Panc1 (cell line): ENCODE measurements around the gene MAPKAP1. TPM values are rescaled to one million over a fixed set of nuclear protein-coding genes. Genes with fewer than 3 reads are reported as not detected.

Experiments used
- ATAC-seq: fragments of 200-7000 bp; cut with Tn5 transposase; 2 replicates; pipeline ENCODE4 v1.9.1; 2020; ENCODE audit warnings: mild to moderate bottlenecking, moderate library complexity
- BruUV-seq: library from RNA; stranded (reverse); fragments of 400-500 nt; replicated peaks from 2 replicates; lab custom pipeline; 2021; lab: Mats Ljungman, UMichigan
- CTCF ChIA-PET: fragments of 300-600 bp; sonication (Branson Sonifier 250); formaldehyde crosslinking; loops from one replicate; lab custom pipeline; 2022; ENCODE audit warnings: antibody characterized with exemption; lab: Charles Lee
- POLR2A ChIA-PET: fragments of 300-600 bp; sonication (Branson Sonifier 250); formaldehyde crosslinking; loops from one replicate; lab custom pipeline; 2022; ENCODE audit warnings: antibody characterized with exemption; lab: Charles Lee
- DNase-seq: peaks from one replicate; pipeline ENCODE4 v3.0.0-alpha.2; 2010; ENCODE audit warnings: low read depth, low spot score
- H3K27ac ChIP-seq: 2 replicates; pipeline ENCODE4 v1.5.1; 2011; ENCODE audit warnings: mild to moderate bottlenecking, low read length, inconsistent platforms
- H3K27me3 ChIP-seq: fragments of 200-500 bp; sonication (Bioruptor generic); 2 replicates; pipeline ENCODE4 v1.6.0; 2014; ENCODE audit warnings: low read length, inconsistent platforms; ENCODE audit not compliant: control insufficient read depth, insufficient read depth
- H3K36me3 ChIP-seq: fragments of 200-500 bp; sonication (Bioruptor generic); 2 replicates; pipeline ENCODE4 v1.5.1; 2014; ENCODE audit warnings: inconsistent platforms, mild to moderate bottlenecking, low read length, moderate library complexity; ENCODE audit not compliant: control insufficient read depth, insufficient read depth
- H3K4me1 ChIP-seq: 2 replicates; pipeline ENCODE4 v1.5.1; 2011; ENCODE audit warnings: inconsistent platforms, mild to moderate bottlenecking, low read length, moderate library complexity; ENCODE audit not compliant: control insufficient read depth, insufficient read depth
- H3K4me3 ChIP-seq, 2 experiments: 2 replicates each; pipeline ENCODE4 v1.5.1; 2011 to 2012; ENCODE audit warnings: low read depth in 2 of 2, low read length in 2 of 2, mild to moderate bottlenecking in 2 of 2, inconsistent platforms in 1 of 2, moderate library complexity in 1 of 2
- H3K9me3 ChIP-seq: fragments of 200-500 bp; sonication (Bioruptor generic); 2 replicates; pipeline ENCODE4 v1.5.1; 2014; ENCODE audit warnings: low read depth, mild to moderate bottlenecking, inconsistent platforms, low read length, moderate library complexity; ENCODE audit not compliant: control insufficient read depth, insufficient read depth
- CTCF ChIP-seq: fragments of 450-650 bp; IDR thresholded peaks from 2 replicates; pipeline ENCODE4 v1.5.1; 2017; ENCODE audit warnings: mild to moderate bottlenecking
- POLR2AphosphoS5 ChIP-seq: IDR thresholded peaks from 2 replicates; pipeline ENCODE4 v1.6.1; 2012; ENCODE audit warnings: mild to moderate bottlenecking, low read depth, low read length, moderate library complexity
- REST ChIP-seq, 2 experiments: IDR thresholded peaks; 2 replicates each; pipeline ENCODE4 v1.6.1; 2011 to 2012; ENCODE audit warnings: low read depth in 2 of 2, control low read depth in 1 of 2, low read length in 1 of 2, mild to moderate bottlenecking in 1 of 2, moderate library complexity in 1 of 2; ENCODE audit not compliant: insufficient read depth in 1 of 2
- SIN3A ChIP-seq: IDR thresholded peaks from 2 replicates; pipeline ENCODE4 v1.6.1; 2012; ENCODE audit warnings: low read depth, mild to moderate bottlenecking, low read length, moderate library complexity, borderline replicate concordance; ENCODE audit not compliant: insufficient read depth
- TCF7L2 ChIP-seq: IDR thresholded peaks from 2 replicates; pipeline ENCODE4 v1.6.1; 2011; ENCODE audit warnings: mild to moderate bottlenecking, low read depth, low read length, inconsistent platforms
- in situ Hi-C: cut with HindIII; loops from 2 replicates; pipeline ENCODE4 v1.10.0; 2016; ENCODE audit warnings: low sequenced_read_pairs, low pct_unique_long_range_greater_than_20kb
- intact Hi-C: fragments of 100-400 bp; cut with micrococcal nuclease; formaldehyde crosslinking; loops from one replicate; pipeline ENCODE4 v1.10.0; 2022; ENCODE audit not compliant: unreplicated experiment
- total RNA-seq: library from RNA; stranded (reverse); gene quantifications from one replicate; pipeline ENCODE4 v1.2.1, GENCODE V29; 2021; ENCODE audit not compliant: unreplicated experiment

MAPKAP1 gene
- total RNA-seq, 1 experiment from 2014 or later = 72.7 TPM

GRCh38 chr9:125432715-125433385 lies 274.2 kb downstream of the MAPKAP1 start:
- CTCF ChIA-PET = interaction anchor here (0.6 kb wide), 1 partner anchor 40 kb away, joined by 7 read pairs; no protein-coding TSS in a partner anchor
- POLR2A ChIA-PET = interaction anchor here (0.6 kb wide), 1 partner anchor 735 kb away, joined by 6 read pairs; no protein-coding TSS in a partner anchor
- intact Hi-C loops (no loop called here), in situ Hi-C loops (no loop called here)
- no peaks in the 10 kb centered on the region for H3K9me3 ChIP-seq
- H3K4me1 ChIP-seq = no peaks in the 10 kb centered on the region
- DNase-seq = no peak
- no peaks in the 10 kb centered on the region for H3K27me3 ChIP-seq
- no peak for ATAC-seq
- H3K27ac ChIP-seq = no peak overlapping the region
- H3K4me3 ChIP-seq = no peak overlapping the region
- H3K36me3 ChIP-seq = no peaks in the 10 kb centered on the region
- no TSS peak for BruUV-seq
- no peak for TF ChIP-seq TCF7L2
- TF ChIP-seq SIN3A = no peak

GRCh38 chr9:125431741-125432271 lies 275.2 kb downstream of the MAPKAP1 start:
- no TSS peak for BruUV-seq
- intact Hi-C loops = no loop called here
- H3K27me3 ChIP-seq = no peaks in the 10 kb centered on the region
- no peaks in the 10 kb centered on the region for H3K36me3 ChIP-seq
- H3K4me1 ChIP-seq = no peaks in the 10 kb centered on the region
- no peak overlapping the region for H3K4me3 ChIP-seq
- TF ChIP-seq TCF7L2 (no peak), REST (IDR thresholded peaks at IDR 0.05; ENCODE audit: insufficient read depth in 1 of 2, low read depth in 2 of 2, low read length in 1 of 2) (no peak), SIN3A (no peak), CTCF (no peak), POLR2AphosphoS5 (no peak)
- no peak for ATAC-seq
- DNase-seq = no peak
- H3K27ac ChIP-seq = no peak overlapping the region
- ChIA-PET CTCF (no interaction called here), POLR2A (no interaction called here)
- no peaks in the 10 kb centered on the region for H3K9me3 ChIP-seq
- in situ Hi-C loops = no loop called here

GRCh38 chr9:125431012-125431305 lies 276.0 kb downstream of the MAPKAP1 start:
- H3K4me3 ChIP-seq = no peak overlapping the region
- ATAC-seq = no peak
- BruUV-seq = no TSS peak
- CTCF ChIA-PET = no interaction called here
- no peaks in the 10 kb centered on the region for H3K4me1 ChIP-seq
- H3K9me3 ChIP-seq = no peaks in the 10 kb centered on the region
- DNase-seq = no peak
- intact Hi-C loops (no loop called here), in situ Hi-C loops (no loop called here)
- POLR2A ChIA-PET = no interaction called here
- no peak for TF ChIP-seq POLR2AphosphoS5
- TF ChIP-seq SIN3A = no peak
- no peak for TF ChIP-seq REST (IDR thresholded peaks at IDR 0.05; ENCODE audit: insufficient read depth in 1 of 2, low read depth in 2 of 2, low read length in 1 of 2)
- TF ChIP-seq CTCF = no peak
- no peak for TF ChIP-seq TCF7L2
- no peaks in the 10 kb centered on the region for H3K27me3 ChIP-seq
- no peak overlapping the region for H3K27ac ChIP-seq
- no peaks in the 10 kb centered on the region for H3K36me3 ChIP-seq
